Thoracic aorta (tissue), 2 donors: Measurements from ENCODE around the gene TNN. TPM values are rescaled to one million over a fixed set of nuclear protein-coding genes. Genes with fewer than 3 reads are reported as not detected.
"Not testable (repeated sequence)": the region's sequence is repeated elsewhere in the genome, so short reads cannot be mapped to it uniquely, and the experiment has no call there.

Experiments
- ATAC-seq: fragments of 150-250 bp; one replicate; pipeline ENCODE4 v1.8.0; 2017; ENCODE audit warnings: low read depth; ENCODE audit not compliant: insufficient number of reproducible peaks, low FRiP score
- DNase-seq: peaks from one replicate; pipeline ENCODE4 v3.0.0-alpha.2; 2020; ENCODE audit warnings: low spot score
- H3K27ac ChIP-seq, 2 donors: fragments of 200-600 bp; sonication (generic); 1 replicate in 1 of 2; 2 replicates in 1 of 2; pipeline ENCODE4 v1.5.1; 2016; ENCODE audit warnings: mild to moderate bottlenecking in 2 of 2, moderate library complexity in 2 of 2
- H3K27me3 ChIP-seq: fragments of 200-600 bp; sonication (generic); replicated peaks from 2 replicates; pipeline ENCODE4 v1.6.0; 2016; ENCODE audit warnings: mild to moderate bottlenecking; ENCODE audit not compliant: insufficient read depth
- H3K36me3 ChIP-seq: fragments of 200-600 bp; sonication (generic); one replicate; pipeline ENCODE4 v1.5.1; 2016
- H3K4me1 ChIP-seq, 2 donors: fragments of 200-600 bp; sonication (generic); 1 replicate in 1 of 2; 2 replicates in 1 of 2; pipeline versions ENCODE4 v1.5.1 to v1.6.0; 2016; ENCODE audit warnings: low read depth in 2 of 2, mild to moderate bottlenecking in 1 of 2; ENCODE audit not compliant: control insufficient read depth in 1 of 2
- H3K4me3 ChIP-seq: fragments of 200-600 bp; sonication (generic); 2 replicates; pipeline ENCODE4 v1.5.1; 2016; ENCODE audit warnings: mild to moderate bottlenecking
- H3K9me3 ChIP-seq: fragments of 200-600 bp; sonication (generic); 2 replicates; pipeline ENCODE4 v1.5.1; 2016
- total RNA-seq, 2 donors: library from RNA; depleted of rRNA; stranded (reverse); fragments of >200 nt; gene quantifications; one replicate each; pipeline versions ENCODE4 v1.1.0 to v1.2.3, GENCODE V29; 2016
- TF ChIP-seq, protein P1 (sequence below): fragments of 200-600 bp; sonication (generic); IDR thresholded peaks from one replicate; pipeline ENCODE4 v1.5.1; 2019; ENCODE audit warnings: antibody characterized with exemption

Gene TNN
- total RNA-seq, 2 donors from 2014 or later, result not detected

DNA sequence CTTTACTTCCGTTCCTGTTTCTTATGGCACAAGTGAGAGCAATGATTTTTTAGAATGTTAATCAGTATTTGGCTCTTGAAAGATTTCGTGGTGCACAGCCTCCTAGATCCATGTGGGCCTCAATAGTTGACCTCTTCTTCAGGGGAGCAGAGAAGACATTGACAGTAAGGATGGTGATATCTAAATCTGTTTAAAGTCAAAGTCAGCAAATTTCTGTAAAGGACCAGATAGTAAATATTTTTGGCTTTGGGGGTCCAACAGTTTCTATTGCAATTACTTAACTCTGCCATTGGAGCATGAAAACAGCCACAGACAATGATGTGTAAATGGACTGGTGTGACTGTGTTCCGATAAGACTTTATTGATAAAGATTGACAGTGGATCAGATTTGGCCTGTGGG, 27.4 kb downstream of the TNN start:
- no peaks in the 10 kb centered on the region for H3K36me3 ChIP-seq
- H3K27me3 ChIP-seq, result no peaks in the 10 kb centered on the region
- no peak overlapping the region for H3K4me3 ChIP-seq
- no peaks in the 10 kb centered on the region for H3K9me3 ChIP-seq
- no peak for DNase-seq
- ATAC-seq, result no peak
- TF ChIP-seq, protein P1, sequence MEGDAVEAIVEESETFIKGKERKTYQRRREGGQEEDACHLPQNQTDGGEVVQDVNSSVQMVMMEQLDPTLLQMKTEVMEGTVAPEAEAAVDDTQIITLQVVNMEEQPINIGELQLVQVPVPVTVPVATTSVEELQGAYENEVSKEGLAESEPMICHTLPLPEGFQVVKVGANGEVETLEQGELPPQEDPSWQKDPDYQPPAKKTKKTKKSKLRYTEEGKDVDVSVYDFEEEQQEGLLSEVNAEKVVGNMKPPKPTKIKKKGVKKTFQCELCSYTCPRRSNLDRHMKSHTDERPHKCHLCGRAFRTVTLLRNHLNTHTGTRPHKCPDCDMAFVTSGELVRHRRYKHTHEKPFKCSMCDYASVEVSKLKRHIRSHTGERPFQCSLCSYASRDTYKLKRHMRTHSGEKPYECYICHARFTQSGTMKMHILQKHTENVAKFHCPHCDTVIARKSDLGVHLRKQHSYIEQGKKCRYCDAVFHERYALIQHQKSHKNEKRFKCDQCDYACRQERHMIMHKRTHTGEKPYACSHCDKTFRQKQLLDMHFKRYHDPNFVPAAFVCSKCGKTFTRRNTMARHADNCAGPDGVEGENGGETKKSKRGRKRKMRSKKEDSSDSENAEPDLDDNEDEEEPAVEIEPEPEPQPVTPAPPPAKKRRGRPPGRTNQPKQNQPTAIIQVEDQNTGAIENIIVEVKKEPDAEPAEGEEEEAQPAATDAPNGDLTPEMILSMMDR, result no peak
- no peak overlapping the region for H3K27ac ChIP-seq
- H3K4me1 ChIP-seq, result no peaks in the 10 kb centered on the region

DNA sequence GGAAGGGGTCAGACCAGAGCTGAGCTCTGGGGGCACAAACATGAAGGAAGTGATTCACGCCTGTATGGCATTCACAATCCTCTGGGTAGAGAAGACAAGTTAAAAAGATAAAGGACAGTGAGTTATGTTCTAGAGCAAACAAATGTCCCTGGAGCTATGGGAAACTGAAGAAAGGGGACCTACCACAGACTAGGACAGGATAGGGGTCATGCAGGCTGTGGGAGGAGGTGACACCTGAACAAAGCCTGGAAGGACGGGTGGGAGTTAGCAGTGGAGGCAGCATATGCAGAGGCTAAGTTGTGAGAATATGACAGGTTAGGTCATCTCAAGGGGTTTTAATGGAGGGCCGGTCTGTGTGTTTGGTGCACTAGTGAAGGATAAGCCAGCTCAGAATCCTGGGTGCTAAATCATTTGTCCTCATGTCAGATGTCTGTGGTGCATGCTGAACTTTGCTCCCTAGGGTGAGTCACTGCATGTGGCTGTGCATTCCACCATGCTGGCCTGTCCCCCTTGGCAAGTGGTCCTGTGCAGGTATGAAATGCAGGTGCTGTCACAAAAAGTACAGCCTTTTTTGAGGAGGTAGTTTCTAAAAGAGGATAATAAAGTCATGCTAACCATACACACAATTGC, 28.5 kb downstream of the TNN start:
- ATAC-seq (no peak), DNase-seq (no peak)
- TF ChIP-seq, protein P1, result no peak
- Histone ChIP-seq H3K4me3 (no peak overlapping the region), H3K27ac (no peak overlapping the region), H3K36me3 (no peaks in the 10 kb centered on the region), H3K27me3 (no peaks in the 10 kb centered on the region), H3K4me1 (no peaks in the 10 kb centered on the region), H3K9me3 (no peaks in the 10 kb centered on the region)

DNA sequence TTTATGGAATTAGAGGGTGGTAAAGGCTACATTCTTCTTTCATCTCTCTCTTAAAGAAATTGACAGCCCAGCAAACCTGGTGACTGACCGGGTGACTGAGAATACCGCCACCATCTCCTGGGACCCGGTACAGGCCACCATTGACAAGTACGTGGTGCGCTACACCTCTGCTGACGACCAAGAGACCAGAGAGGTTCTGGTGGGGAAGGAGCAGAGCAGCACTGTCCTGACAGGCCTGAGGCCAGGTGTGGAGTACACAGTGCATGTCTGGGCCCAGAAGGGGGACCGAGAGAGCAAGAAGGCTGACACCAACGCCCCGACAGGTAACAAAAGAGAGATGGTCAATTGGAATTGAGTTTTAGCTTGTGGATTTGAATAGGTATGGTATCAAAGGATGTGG, 29.7 kb downstream of the TNN start:
- Histone ChIP-seq H3K27me3 (no peaks in the 10 kb centered on the region), H3K9me3 (no peaks in the 10 kb centered on the region), H3K27ac (no peak overlapping the region), H3K4me1 (no peaks in the 10 kb centered on the region), H3K36me3 (no peaks in the 10 kb centered on the region), H3K4me3 (no peak overlapping the region)
- TF ChIP-seq, protein P1, result no peak
- DNase-seq, result no peak
- ATAC-seq, result no peak

DNA sequence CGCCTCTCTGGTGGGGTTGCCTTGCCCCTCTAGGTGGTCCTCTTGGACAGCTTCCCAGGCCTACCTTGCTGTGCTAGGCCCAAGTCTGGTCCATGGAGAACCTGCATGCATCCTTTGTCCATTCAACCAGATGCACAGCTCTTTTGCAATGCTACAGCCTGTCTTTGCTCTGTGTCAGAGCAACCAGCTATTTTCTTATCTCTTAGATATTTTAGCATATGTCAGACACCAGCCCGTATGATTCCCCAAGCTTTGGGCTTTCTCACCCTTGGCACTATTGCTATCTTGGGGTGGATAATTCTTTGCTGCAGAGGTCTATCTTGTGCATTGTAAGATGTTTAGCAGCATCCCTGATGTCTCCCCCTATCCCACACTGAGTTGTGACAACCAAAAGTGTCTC, 32.3 kb downstream of the TNN start:
- ATAC-seq (no peak), DNase-seq (no peak)
- TF ChIP-seq, protein P1, result no peak
- Histone ChIP-seq H3K9me3 (no peaks in the 10 kb centered on the region), H3K27me3 (no peaks in the 10 kb centered on the region), H3K27ac (no peak overlapping the region), H3K4me3 (no peak overlapping the region), H3K36me3 (no peaks in the 10 kb centered on the region), H3K4me1 (no peaks in the 10 kb centered on the region)

DNA sequence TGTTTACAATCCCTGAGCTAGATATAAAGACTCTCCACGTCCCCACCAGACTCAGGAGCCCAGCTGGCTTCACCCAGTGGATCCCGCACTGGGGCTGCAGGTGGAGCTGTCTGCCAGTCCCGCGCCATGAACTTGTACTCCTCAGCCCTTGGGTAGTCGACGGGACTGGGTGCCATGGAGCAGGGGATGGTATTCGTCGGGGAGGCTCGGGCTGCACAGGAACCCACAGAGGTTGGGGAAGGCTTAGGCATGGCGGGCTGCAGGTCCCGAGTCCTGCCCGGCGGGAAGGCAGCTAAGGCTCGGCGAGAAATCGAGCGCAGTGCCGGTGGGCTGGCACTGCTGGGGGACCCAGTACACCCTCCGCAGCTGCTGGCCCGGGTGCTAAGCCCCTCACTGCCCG, 34.5 kb downstream of the TNN start:
- H3K4me3 ChIP-seq, H3K4me1 ChIP-seq, H3K9me3 ChIP-seq, DNase-seq, ATAC-seq, H3K27ac ChIP-seq, H3K27me3 ChIP-seq, H3K36me3 ChIP-seq: not testable (repeated sequence)

DNA sequence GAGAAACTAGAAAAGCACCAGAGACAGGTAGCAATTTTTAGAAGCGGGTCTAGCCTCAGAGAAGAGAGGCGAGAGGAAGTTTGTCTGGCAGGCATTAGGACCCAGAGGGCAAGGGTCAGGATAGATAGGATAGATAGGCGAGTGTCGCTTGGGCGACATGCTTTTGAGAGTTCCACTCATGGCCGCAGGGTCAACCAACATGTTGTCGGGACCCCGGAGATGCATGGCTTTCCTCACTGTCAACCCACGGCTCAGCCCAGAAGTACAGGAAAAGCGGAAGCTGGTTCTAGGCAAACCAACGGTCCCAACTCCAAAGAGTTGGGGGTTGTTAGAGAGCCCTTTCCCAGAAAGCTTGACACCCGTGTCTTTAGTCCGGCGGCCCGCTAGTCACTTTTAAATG, 38.9 kb downstream of the TNN start:
- H3K9me3 ChIP-seq, H3K36me3 ChIP-seq, H3K27me3 ChIP-seq, ATAC-seq, H3K4me1 ChIP-seq, H3K27ac ChIP-seq, H3K4me3 ChIP-seq, DNase-seq: not testable (repeated sequence)

DNA sequence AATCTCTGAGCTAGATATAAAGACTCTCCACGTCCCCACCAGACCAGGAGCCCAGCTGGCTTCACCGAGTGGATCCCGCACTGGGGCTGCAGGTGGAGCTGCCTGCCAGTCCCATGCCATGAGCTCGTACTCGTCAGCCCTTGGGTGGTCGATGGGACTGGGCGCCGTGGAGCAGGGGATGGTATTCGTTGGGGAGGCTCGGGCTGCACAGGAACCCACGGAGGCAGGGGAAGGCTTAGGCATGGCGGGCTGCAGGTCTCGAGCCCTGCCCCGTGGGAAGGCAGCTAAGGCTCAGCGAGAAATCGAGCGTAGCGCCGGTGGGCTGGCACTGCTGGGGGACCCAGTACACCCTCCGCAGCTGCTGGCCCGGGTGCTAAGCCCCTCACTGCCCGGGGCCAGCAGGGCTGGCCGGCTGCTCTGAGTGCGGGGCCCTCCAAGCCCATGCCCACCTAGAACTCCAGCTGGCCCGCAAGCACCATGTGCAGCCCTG, 40.7 kb downstream of the TNN start:
- not testable (repeated sequence) for H3K27me3 ChIP-seq, DNase-seq, H3K4me1 ChIP-seq, ATAC-seq, H3K4me3 ChIP-seq, H3K27ac ChIP-seq, H3K36me3 ChIP-seq, H3K9me3 ChIP-seq
